Esophagus (tissue), 2 donors: ENCODE measurements around the gene TTLL8. TPM values are rescaled to one million over a fixed set of nuclear protein-coding genes. Genes with fewer than 3 reads are reported as not detected.

ENCODE experiments used
- H3K27ac ChIP-seq, 2 donors: one replicate each; pipeline ENCODE4 v1.5.1; 2013; ENCODE audit warnings: low read depth in 2 of 2, mild to moderate bottlenecking in 2 of 2, inconsistent platforms in 1 of 2, low read length in 1 of 2, moderate library complexity in 1 of 2
- H3K27me3 ChIP-seq, 2 donors: one replicate each; pipeline ENCODE4 v1.6.1; 2013; ENCODE audit warnings: low read length in 2 of 2, control low read depth in 1 of 2, mild to moderate bottlenecking in 1 of 2; ENCODE audit not compliant: insufficient read depth in 2 of 2, control insufficient read depth in 1 of 2
- H3K36me3 ChIP-seq, 2 donors: one replicate each; pipeline ENCODE4 v1.6.1; 2013; ENCODE audit warnings: low read length in 1 of 2; ENCODE audit not compliant: control insufficient read depth in 2 of 2, insufficient read depth in 2 of 2
- H3K4me1 ChIP-seq, 2 donors: one replicate each; pipeline ENCODE4 v1.6.1; 2013; ENCODE audit warnings: low read length in 1 of 2; ENCODE audit not compliant: control insufficient read depth in 2 of 2, insufficient read depth in 2 of 2
- H3K4me3 ChIP-seq, 2 donors: one replicate each; pipeline ENCODE4 v1.5.1; 2013; ENCODE audit warnings: low read length in 2 of 2, mild to moderate bottlenecking in 2 of 2, low read depth in 1 of 2, moderate library complexity in 1 of 2
- H3K9me3 ChIP-seq, 2 donors: one replicate each; pipeline ENCODE4 v1.6.1; 2013; ENCODE audit warnings: mild to moderate bottlenecking in 2 of 2, low read depth in 1 of 2, low read length in 1 of 2, moderate library complexity in 1 of 2; ENCODE audit not compliant: control insufficient read depth in 2 of 2, insufficient read depth in 1 of 2
- WGBS, 2 donors: extraction: QIAGEN DNeasy Blood & Tissue Kit; methylation state at CpG; one replicate each; pipeline ENCODE4 v1.1.7; 2013; 5-methylcytosine and 5-hydroxymethylcytosine counted together
- polyA plus RNA-seq, 2 donors: library from polyadenylated mRNA; stranded (reverse); fragments of 200-250 nt; gene quantifications; one replicate each; pipeline ENCODE4 v1.2.3, GENCODE V29; 2013
- donor health status: healthy with polysubstance abuse.
- donor health status: Bipolar disorder and iron deficiency.

TTLL8 gene
- polyA plus RNA-seq, 2 donors: not detected

DNA sequence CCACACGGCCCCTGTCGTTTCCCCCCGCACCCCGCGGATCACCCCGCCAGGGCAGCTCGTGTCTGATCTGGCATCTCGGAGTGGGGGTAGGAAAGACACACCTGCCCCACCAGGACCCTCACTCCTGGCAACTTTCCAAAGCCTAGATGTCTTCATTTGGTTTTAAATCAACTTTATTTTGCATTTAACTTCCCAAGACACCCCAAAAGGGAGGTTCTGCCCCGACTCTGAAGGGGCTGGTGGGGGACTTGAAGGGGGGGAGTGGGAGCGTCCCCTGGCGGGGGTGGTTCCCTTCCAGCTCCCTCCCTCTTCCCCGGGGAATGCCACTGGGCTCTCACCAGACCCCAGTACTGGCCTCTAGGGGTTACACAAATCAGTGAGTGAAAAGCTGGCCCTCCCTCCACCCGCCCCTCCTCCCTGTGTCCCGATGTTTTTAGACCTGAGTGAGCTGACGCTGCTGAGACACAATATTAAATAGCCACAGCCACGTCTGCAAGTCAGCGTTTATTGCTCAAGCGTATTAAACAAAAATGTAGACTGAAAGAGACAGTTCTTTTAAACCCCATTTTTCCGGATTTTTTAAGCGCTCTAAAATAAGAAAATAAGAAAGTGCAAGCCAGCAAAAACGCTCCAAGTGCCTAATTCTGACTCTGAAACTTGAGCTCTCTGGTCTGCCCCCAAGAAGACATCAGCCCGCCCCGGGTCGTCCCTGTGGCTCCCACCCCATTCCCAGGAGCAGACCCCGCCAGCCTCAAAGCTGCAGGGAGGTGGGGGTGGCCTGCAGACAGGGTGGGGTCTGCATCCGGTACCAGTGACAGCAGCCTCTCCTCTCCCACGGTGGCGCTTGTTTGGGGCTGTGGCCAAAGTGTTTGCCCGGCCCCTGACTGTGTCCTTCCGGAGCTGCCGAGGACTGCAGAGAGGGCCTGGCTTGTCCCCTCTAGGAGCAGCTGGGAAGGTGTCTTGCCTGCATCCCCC, 1.1 kb upstream of the TTLL8 start:
- peaks cover 0 to 7% of the 10 kb centered on the region in 2 donors for H3K27me3 ChIP-seq

GRCh38 chr22:50057278-50058060, 629 bp downstream of the TTLL8 start:
- H3K4me3 ChIP-seq: no peak overlapping the region
- no peaks in the 10 kb centered on the region for H3K36me3 ChIP-seq
- WGBS, 2 donors: 81 to 84% methylated on average over 12 to 14 of the region's 14 CpGs
- H3K9me3 ChIP-seq: peaks cover 3 to 8% of the 10 kb centered on the region in 2 donors
- no peaks in the 10 kb centered on the region for H3K4me1 ChIP-seq
- peaks cover 0 to 7% of the 10 kb centered on the region in 2 donors for H3K27me3 ChIP-seq
- H3K27ac ChIP-seq: no peak overlapping the region

More for the DNA sequence above, 1.1 kb upstream of the TTLL8 start:
- Histone ChIP-seq H3K4me1 (no peaks in the 10 kb centered on the region), H3K27ac (no peak overlapping the region), H3K9me3 (peaks cover 2 to 3% of the 10 kb centered on the region in 2 donors), H3K4me3 (no peak overlapping the region), H3K36me3 (no peaks in the 10 kb centered on the region)
- WGBS, 2 donors: 16 to 19% methylated on average over 31 of the region's 31 CpGs

GRCh38 chr22:50056214-50056972, 1.7 kb downstream of the TTLL8 start:
- WGBS, 2 donors: 77 to 78% methylated on average over 34 of the region's 34 CpGs
- Histone ChIP-seq H3K27ac (no peak overlapping the region), H3K4me1 (no peaks in the 10 kb centered on the region), H3K36me3 (no peaks in the 10 kb centered on the region), H3K4me3 (no peak overlapping the region), H3K9me3 (peaks cover 3 to 8% of the 10 kb centered on the region in 2 donors), H3K27me3 (peaks cover 0 to 7% of the 10 kb centered on the region in 2 donors)

DNA sequence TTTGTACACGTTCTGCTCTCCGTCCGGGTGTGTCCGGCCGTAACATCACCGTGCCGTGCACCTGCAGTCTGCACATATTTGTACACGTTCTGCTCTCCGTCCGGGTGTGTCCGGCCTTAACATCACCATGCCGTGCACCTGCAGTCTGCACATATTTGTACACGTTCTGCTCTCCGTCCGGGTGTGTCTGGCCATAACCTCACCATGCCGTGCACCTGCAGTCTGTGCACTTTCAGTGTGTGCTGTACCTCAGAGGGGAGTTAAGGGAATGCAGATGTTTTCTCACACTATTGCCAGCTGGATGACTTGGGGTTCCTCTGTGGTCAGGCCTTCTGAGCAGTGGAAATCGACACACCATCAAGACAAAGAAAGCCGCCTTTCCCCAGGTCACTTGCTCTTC, 4.2 kb downstream of the TTLL8 start:
- no peak overlapping the region for H3K4me3 ChIP-seq
- WGBS, 2 donors: 84 to 88% methylated on average over 18 of the region's 18 CpGs

DNA sequence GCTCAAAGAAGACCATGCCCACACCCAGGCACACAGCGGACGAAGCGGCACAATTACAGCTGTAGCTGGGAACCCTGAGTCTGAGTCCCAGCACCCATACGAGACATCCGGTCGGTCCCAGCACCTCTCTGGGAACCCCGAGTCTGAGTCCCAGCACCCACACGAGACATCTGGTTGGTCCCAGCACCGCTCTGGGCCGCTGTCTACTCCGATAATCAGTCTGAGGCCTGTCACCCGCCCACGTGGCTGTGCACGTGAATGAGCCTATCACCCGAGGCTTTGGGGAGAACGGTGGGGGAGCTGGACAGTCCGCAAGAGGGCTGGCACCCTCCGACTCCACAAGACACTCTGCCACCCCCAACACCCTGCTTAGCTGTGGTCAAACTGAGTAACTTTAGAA, 6.2 kb downstream of the TTLL8 start:
- Histone ChIP-seq H3K9me3 (peaks cover 0 to 8% of the 10 kb centered on the region in 2 donors), H3K4me1 (no peaks in the 10 kb centered on the region), H3K36me3 (no peaks in the 10 kb centered on the region), H3K27me3 (no peaks in the 10 kb centered on the region), H3K4me3 (no peak overlapping the region), H3K27ac (no peak overlapping the region)
- 87 to 91% methylated on average over 18 of the region's 18 CpGs for WGBS, 2 donors

More for the DNA sequence above, 4.2 kb downstream of the TTLL8 start:
- H3K27me3 ChIP-seq: peaks cover 0 to 7% of the 10 kb centered on the region in 2 donors
- no peak overlapping the region for H3K27ac ChIP-seq
- no peaks in the 10 kb centered on the region for H3K4me1 ChIP-seq
- H3K9me3 ChIP-seq: peaks cover 3 to 8% of the 10 kb centered on the region in 2 donors
- H3K36me3 ChIP-seq: no peaks in the 10 kb centered on the region

DNA sequence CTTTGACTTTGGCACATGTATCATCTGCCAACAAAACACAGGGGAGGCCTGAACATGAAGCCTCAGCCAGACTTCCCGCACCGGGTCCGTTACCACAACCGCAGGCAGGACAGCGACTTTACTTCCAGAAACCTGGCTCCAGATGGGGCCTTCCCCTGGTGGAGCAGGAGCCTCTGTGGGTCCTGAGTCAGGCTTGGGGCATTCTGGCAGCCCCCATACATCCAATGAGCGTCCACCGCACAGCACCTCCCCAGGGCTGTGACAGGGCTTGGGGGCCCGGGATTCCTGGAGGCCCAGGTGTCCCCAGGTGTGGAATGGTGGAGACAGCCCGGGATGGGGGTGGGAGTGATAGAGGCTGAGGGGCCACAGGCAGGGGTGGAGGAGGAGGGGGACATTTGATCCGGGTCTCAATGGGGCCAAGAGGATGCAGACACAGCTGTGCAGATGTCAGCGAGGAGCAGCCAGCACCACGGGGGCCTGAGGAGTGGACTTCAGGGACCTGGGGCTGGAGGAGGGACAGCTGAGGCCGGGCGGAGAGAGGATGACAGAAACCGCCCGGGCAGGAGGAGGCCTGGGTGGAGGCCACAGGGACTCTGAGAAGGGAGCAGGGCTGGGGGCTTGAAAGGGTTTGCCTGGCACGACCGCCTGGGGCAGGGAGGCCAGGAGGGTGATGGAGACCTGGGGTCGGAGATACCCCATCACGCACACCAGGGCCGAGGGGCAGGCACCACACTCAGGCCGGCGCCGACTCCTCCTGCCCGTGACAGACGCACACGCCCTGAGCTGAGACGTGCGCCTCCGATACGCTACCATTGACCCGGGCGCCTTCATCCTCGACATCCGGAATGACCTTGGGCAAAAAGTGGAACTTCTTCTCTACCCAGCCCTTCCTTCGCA, 8.6 kb downstream of the TTLL8 start:
- Histone ChIP-seq H3K4me1 (no peaks in the 10 kb centered on the region), H3K27ac (no peak overlapping the region), H3K4me3 (no peak overlapping the region), H3K9me3 (peaks cover 0 to 8% of the 10 kb centered on the region in 2 donors), H3K27me3 (no peaks in the 10 kb centered on the region), H3K36me3 (no peaks in the 10 kb centered on the region)
- 86 to 88% methylated on average over 36 of the region's 36 CpGs for WGBS, 2 donors

- H3K9me3 ChIP-seq: peaks cover 0 to 3% of the 10 kb centered on the region in 2 donors
- no peak overlapping the region for H3K4me3 ChIP-seq
- WGBS, 2 donors: 86 to 88% methylated on average over 17 of the region's 17 CpGs
- H3K27ac ChIP-seq: no peak overlapping the region
- no peaks in the 10 kb centered on the region for H3K4me1 ChIP-seq
- H3K36me3 ChIP-seq: no peaks in the 10 kb centered on the region
- no peaks in the 10 kb centered on the region for H3K27me3 ChIP-seq
These were observed 9.3 kb downstream of the TTLL8 start for GRCh38 chr22:50048836-50049235.

DNA sequence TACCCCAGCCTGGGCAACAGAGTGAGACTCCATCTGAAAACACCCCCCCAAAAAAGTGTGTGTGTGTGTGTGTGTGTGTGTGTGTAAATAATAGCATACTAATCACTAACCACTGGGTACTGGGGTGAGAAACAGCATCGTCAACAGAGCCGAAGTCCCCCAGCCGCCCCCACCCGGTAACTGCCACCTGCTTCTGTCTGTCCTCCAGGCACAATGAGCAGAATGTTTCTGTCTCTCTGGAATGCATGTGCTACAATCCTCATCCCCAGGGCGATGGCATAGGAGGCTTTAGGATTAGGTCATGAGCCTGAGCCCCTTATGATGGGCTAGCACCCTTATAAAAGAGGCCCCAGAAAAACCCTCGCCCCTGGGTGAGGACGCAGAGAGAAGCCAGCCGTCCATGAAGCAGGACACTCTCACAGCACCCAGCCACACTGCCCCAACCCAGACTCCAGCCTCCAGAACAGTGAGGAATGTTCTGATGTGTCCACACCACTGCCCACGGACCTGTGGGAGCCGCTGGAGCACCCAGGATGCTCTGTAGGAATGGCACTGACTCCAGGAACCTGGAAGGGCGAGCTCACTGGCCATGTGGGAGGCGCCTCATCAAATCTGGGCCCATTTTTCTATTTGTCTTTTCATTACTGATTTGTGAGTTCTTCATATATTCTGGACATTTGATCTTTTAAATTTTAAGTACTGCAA, 9.9 kb downstream of the TTLL8 start:
- Histone ChIP-seq H3K27me3 (no peaks in the 10 kb centered on the region), H3K4me1 (no peaks in the 10 kb centered on the region), H3K9me3 (no peaks in the 10 kb centered on the region), H3K27ac (no peak overlapping the region), H3K36me3 (no peaks in the 10 kb centered on the region), H3K4me3 (no peak overlapping the region)
- WGBS, 2 donors: 80 to 84% methylated on average over 12 of the region's 12 CpGs
